HepG2 (cell line): ENCODE data around the gene TARBP2. TPM values are rescaled to one million over a fixed set of nuclear protein-coding genes. Genes with fewer than 3 reads are reported as not detected.

Experiments used
- ATAC-seq: fragments of 200-7000 bp; cut with Tn5 transposase; 3 replicates; pipeline ENCODE4 v1.9.1; 2020; ENCODE audit warnings: mild to moderate bottlenecking, moderate library complexity
- BruUV-seq: library from RNA; stranded (reverse); fragments of 400-500 nt; replicated peaks from 2 replicates; lab custom pipeline; 2021; lab: Mats Ljungman, UMichigan
- CTCF ChIA-PET: fragments of 300-600 bp; formaldehyde crosslinking; extraction: SDS; loops from one replicate; lab custom pipeline; 2021; ENCODE audit warnings: low total read pairs, inconsistent platforms, low intra/inter-chr PET ratio; lab: Yijun Ruan, JAX
- POLR2A ChIA-PET: fragments of 350-600 bp; sonication (Branson Sonifier 250); formaldehyde crosslinking; loops from one replicate; lab custom pipeline; 2020; ENCODE audit warnings: antibody characterized with exemption, inconsistent platforms; lab: Yijun Ruan, JAX
- DNase-seq: peaks from one replicate; pipeline ENCODE4 v3.0.0-alpha.2; 2015; ENCODE audit warnings: low spot score
- FAIRE-seq: peaks from 3 replicates; lab custom pipeline; 2011; peaks lifted over from hg19 to GRCh38; lab: Jason Lieb, UNC
- H2AFZ ChIP-seq: one replicate; pipeline ENCODE4 v1.6.1; 2011; ENCODE audit warnings: low read length, inconsistent platforms
- H3K27ac ChIP-seq: fragments of 300-600 bp; 3 replicates; pipeline ENCODE4 v1.8.0; 2011; ENCODE audit warnings: mixed run types, mild to moderate bottlenecking, mixed read lengths, low read length, inconsistent platforms; ENCODE audit not compliant: insufficient read depth; ENCODE audit errors: extremely low read length
- H3K27me3 ChIP-seq, 2 experiments: fragments of 200-600 bp in 1 of 2; 2 replicates in 1 of 2; 3 replicates in 1 of 2; pipeline versions ENCODE4 v1.6.0 to v1.8.0; 2011; ENCODE audit warnings: low read length in 2 of 2, mild to moderate bottlenecking in 2 of 2, moderate library complexity in 2 of 2, inconsistent platforms in 1 of 2; ENCODE audit not compliant: insufficient read depth in 2 of 2, control insufficient read depth in 1 of 2
- H3K36me3 ChIP-seq, 2 experiments: fragments of 200-600 bp in 1 of 2; replicated peaks in 1 of 2; 2 replicates in 1 of 2; 3 replicates in 1 of 2; pipeline versions ENCODE4 v1.5.1 to v1.8.0; 2011; ENCODE audit warnings: low read length in 2 of 2, inconsistent platforms in 1 of 2; ENCODE audit not compliant: insufficient read depth in 2 of 2, control insufficient read depth in 1 of 2
- H3K4me1 ChIP-seq: 2 replicates; pipeline ENCODE4 v1.5.1; 2012; ENCODE audit warnings: low read length, inconsistent platforms; ENCODE audit not compliant: insufficient read depth
- H3K4me2 ChIP-seq: 2 replicates; pipeline ENCODE4 v1.6.0; 2011; ENCODE audit warnings: low read depth, low read length, inconsistent platforms
- H3K4me3 ChIP-seq, 3 experiments: fragments of 200-600 bp in 1 of 3; sonication (generic), shearing (Covaris generic) in 1 of 3; replicated peaks in 1 of 3; 2 replicates each; pipeline ENCODE4 v1.5.1; 2011 to 2016; ENCODE audit warnings: low read length in 3 of 3, inconsistent platforms in 2 of 3, low read depth in 2 of 3, mild to moderate bottlenecking in 2 of 3, control low read depth in 1 of 3, mixed read lengths in 1 of 3; ENCODE audit not compliant: insufficient read depth in 1 of 3
- H3K79me2 ChIP-seq: one replicate; pipeline ENCODE4 v1.6.1; 2011; ENCODE audit warnings: low read length, inconsistent platforms; ENCODE audit not compliant: insufficient read depth
- H3K9ac ChIP-seq: 2 replicates; pipeline ENCODE4 v1.6.0; 2011; ENCODE audit warnings: mild to moderate bottlenecking, low read depth, low read length, inconsistent platforms; ENCODE audit not compliant: insufficient read depth
- H3K9me3 ChIP-seq: 2 replicates; pipeline ENCODE4 v1.5.1; 2012; ENCODE audit warnings: mild to moderate bottlenecking, low read length
- H4K20me1 ChIP-seq: 2 replicates; pipeline ENCODE4 v1.6.0; 2011; ENCODE audit warnings: inconsistent platforms, mild to moderate bottlenecking, low read length, moderate library complexity; ENCODE audit not compliant: insufficient read depth
- AGO2 ChIP-seq: fragments of 200-400 bp; formaldehyde crosslinking; optimal IDR thresholded peaks from 2 replicates; pipeline ENCODE3; 2017; ENCODE audit warnings: mild to moderate bottlenecking, low read depth, low read length, moderate library complexity
- ARNTL ChIP-seq: sonication (generic); formaldehyde crosslinking; IDR thresholded peaks from 2 replicates; pipeline ENCODE4 v1.4.0; 2020; ENCODE audit warnings: mild to moderate bottlenecking, missing genetic modification reagents
- FOXP1 ChIP-seq, 2 experiments: fragments of 450-650 bp in 1 of 2; IDR thresholded peaks; 2 replicates each; pipeline ENCODE4 v1.6.1; 2017 to 2018; ENCODE audit warnings: antibody characterized with exemption in 1 of 2
- FOXP4 ChIP-seq: sonication (generic); formaldehyde crosslinking; IDR thresholded peaks from 2 replicates; pipeline ENCODE4 v1.4.0; 2020; ENCODE audit warnings: missing genetic modification reagents
- GLMP ChIP-seq: sonication (generic); formaldehyde crosslinking; IDR thresholded peaks from 2 replicates; pipeline ENCODE4 v1.9.0; 2021; ENCODE audit warnings: missing genetic modification reagents, mild to moderate bottlenecking, borderline replicate concordance
- HIVEP1 ChIP-seq: sonication (generic); formaldehyde crosslinking; IDR thresholded peaks from 2 replicates; pipeline ENCODE4 v1.4.0; 2020; ENCODE audit warnings: mild to moderate bottlenecking, missing genetic modification reagents
- HMGXB3 ChIP-seq: sonication (generic); formaldehyde crosslinking; IDR thresholded peaks from 2 replicates; pipeline ENCODE4 v1.4.0; 2020; ENCODE audit warnings: missing genetic modification reagents, borderline replicate concordance
- MAZ ChIP-seq, 2 experiments: sonication (generic) in 1 of 2; formaldehyde crosslinking in 1 of 2; IDR thresholded peaks; 2 replicates each; pipeline versions ENCODE4 v1.5.0 to v1.6.1; 2012 to 2020; ENCODE audit warnings: low read depth in 2 of 2, mild to moderate bottlenecking in 2 of 2, borderline replicate concordance in 1 of 2, improper control_type of control experiment in 1 of 2, low read length in 1 of 2, missing genetic modification reagents in 1 of 2, moderate library complexity in 1 of 2
- ONECUT2 ChIP-seq: sonication (generic); formaldehyde crosslinking; IDR thresholded peaks from 2 replicates; pipeline ENCODE4 v1.4.0; 2020; ENCODE audit warnings: missing genetic modification reagents
- RBAK ChIP-seq: sonication (generic); formaldehyde crosslinking; IDR thresholded peaks from 2 replicates; pipeline ENCODE4 v1.5.1; 2020; ENCODE audit warnings: mild to moderate bottlenecking, missing genetic modification reagents
- TFDP2 ChIP-seq: sonication (generic); formaldehyde crosslinking; IDR thresholded peaks from 2 replicates; pipeline ENCODE4 v1.4.0; 2020; ENCODE audit warnings: missing genetic modification reagents
- ZEB1 ChIP-seq: IDR thresholded peaks from 2 replicates; pipeline ENCODE4 v1.6.1; 2012; ENCODE audit warnings: mild to moderate bottlenecking, low read depth, inconsistent platforms; ENCODE audit not compliant: insufficient replicate concordance
- ZNF33A ChIP-seq: sonication (generic); formaldehyde crosslinking; IDR thresholded peaks from 2 replicates; pipeline ENCODE4 v1.5.1; 2020; ENCODE audit warnings: missing genetic modification reagents, mild to moderate bottlenecking, moderate library complexity, borderline replicate concordance
- ZNF557 ChIP-seq: sonication (generic); formaldehyde crosslinking; IDR thresholded peaks from 2 replicates; pipeline ENCODE4 v1.4.0; 2020; ENCODE audit warnings: missing genetic modification reagents
- WGBS: methylation state at CpG from one replicate; pipeline ENCODE4 v1.1.6; 2017; ENCODE audit warnings: low lambda C conversion rate; 5-methylcytosine and 5-hydroxymethylcytosine counted together
- in situ Hi-C: cut with HindIII; loops from 2 replicates; pipeline ENCODE4 v1.10.0; 2017; ENCODE audit warnings: low pct_unique_long_range_greater_than_20kb; ENCODE audit not compliant: extremely low pct_ligation_motif_present
- intact Hi-C: fragments of 100-400 bp; cut with micrococcal nuclease; formaldehyde crosslinking; loops from one replicate; pipeline ENCODE4 v1.10.0; 2022; ENCODE audit not compliant: unreplicated experiment
- polyA plus RNA-seq, 8 experiments: library from polyadenylated mRNA; depleted of rRNA in 3 of 8; stranded (reverse) in 7 of 8; unstranded in 1 of 8; fragments of >200 nt; fragmentation: Illumina TruSeq in 4 of 8; extraction: Trizol in 4 of 8; gene quantifications; 2 replicates each; pipeline versions ENCODE4 v1.2.1 to v1.2.3, GENCODE V29; 2011 to 2016; ENCODE audit warnings: low read depth in 4 of 8, missing spikeins in 1 of 8, mixed read lengths in 1 of 8; ENCODE audit not compliant: insufficient read depth in 1 of 8
- total RNA-seq, 5 experiments: library from RNA; depleted of rRNA; stranded (reverse); fragments of >200 nt; fragmentation: Illumina TruSeq; extraction: Trizol; gene quantifications; 2 replicates each; pipeline ENCODE4 v1.2.3, GENCODE V29; 2016; ENCODE audit warnings: low read depth in 1 of 5

Gene TARBP2
- total and polyA plus RNA-seq, 2 of the 13 experiments (the other 11 are each of a cell fraction or from before 2014, with no cell fraction given): 47.0 to 55.5 TPM

- TF ChIP-seq FOXP4: no peak
- TF ChIP-seq RBAK (CRISPR knock-in tag): no peak
- no peak for TF ChIP-seq ZEB1
- no peak for TF ChIP-seq TFDP2 (CRISPR knock-in tag)
- TF ChIP-seq HIVEP1 (CRISPR knock-in tag): no peak
Observed at GRCh38 chr12:53530920-53531319, 29.8 kb downstream of the TARBP2 start (continued).

- Histone ChIP-seq H3K4me3 (no peak overlapping the region), H3K36me3 (peaks cover 19 to 58% of the 10 kb centered on the region in 2 experiments; a peak in 4 of 5 replicates), H3K4me2 (no peak overlapping the region), H3K27me3 (no peaks in the 10 kb centered on the region), H2AFZ (no peak overlapping the region), H3K9ac (no peak overlapping the region), H4K20me1 (no peaks in the 10 kb centered on the region), H3K79me2 (no peaks in the 10 kb centered on the region), H3K9me3 (no peaks in the 10 kb centered on the region), H3K27ac (no peak overlapping the region), H3K4me1 (peaks cover under 1% of the 10 kb centered on the region; the same call in 1 of the 2 replicates)
- WGBS: 94% methylated on average over 3 of the region's 3 CpGs
- DNase-seq: no peak
- intact Hi-C loops: no loop called here
- in situ Hi-C loops: no loop called here
- no peak for FAIRE-seq
- POLR2A ChIA-PET: no interaction called here
- CTCF ChIA-PET: no interaction called here
- no peak for ATAC-seq
- BruUV-seq: no TSS peak
- TF ChIP-seq AGO2 (no peak), GLMP (CRISPR knock-in tag) (no peak), ONECUT2 (CRISPR knock-in tag) (no peak), HMGXB3 (CRISPR knock-in tag) (no peak), FOXP1 (IDR thresholded peaks at IDR 0.05) (no peak), FOXP1 (CRISPR knock-in tag; IDR thresholded peaks at IDR 0.05) (no peak), MAZ (IDR thresholded peaks at IDR 0.05; ENCODE audit: borderline replicate concordance, low read depth, low read length) (no peak), MAZ (CRISPR knock-in tag; IDR thresholded peaks at IDR 0.05; ENCODE audit: low read depth) (no peak), ARNTL (no peak), ZNF557 (no peak), ZNF33A (CRISPR knock-in tag) (no peak)
Observed at GRCh38 chr12:53532021-53532420, 30.9 kb downstream of the TARBP2 start.
